ENCODE results near the gene IMP3.

DNA sequence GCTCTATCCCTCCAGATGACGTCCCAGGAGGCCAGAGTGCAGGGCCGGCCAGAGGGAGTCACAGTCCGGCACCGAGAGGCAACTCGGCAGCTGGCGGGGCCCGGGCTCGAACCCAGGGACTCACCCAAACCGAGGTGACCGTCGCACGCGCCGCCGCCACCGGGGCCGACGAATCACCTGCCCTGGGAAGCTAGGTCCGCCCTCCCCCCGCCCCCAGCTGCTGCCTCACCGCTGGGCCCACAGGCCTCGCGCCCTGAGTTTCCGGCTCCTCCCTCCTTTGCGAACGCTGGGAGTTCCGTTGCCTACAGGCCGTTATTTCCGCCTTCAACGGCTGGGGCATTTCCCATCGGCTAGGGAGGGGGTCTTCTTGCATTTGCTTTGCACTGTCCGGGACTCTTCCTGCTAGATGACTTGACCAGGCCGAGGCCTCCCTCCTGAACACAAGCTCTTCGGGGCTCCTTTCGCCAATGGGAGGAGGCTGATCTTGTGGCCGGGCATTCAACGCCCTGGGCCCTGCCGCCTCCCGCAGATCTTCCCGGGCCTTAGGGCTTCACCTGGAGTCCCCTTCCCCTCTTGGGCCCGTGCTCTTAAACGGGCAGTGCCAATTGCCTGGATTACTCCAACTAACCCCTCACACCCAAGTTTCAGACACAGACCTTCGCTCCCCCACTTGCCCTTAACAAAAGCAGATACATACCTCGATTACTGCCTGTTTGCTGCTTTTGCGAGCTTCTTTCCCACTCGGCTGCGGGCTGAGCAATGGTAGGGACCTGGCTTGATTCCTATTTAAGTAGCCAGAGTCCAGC lies 14.3 kb downstream of the IMP3 start, which contains the start of gene SNUPN:
- no peak for TF ChIP-seq EZH2 (IDR thresholded peaks at IDR 0.05; ENCODE audit: borderline replicate concordance, low read depth, low read length, severe bottlenecking)
- TF ChIP-seq, protein P1, sequence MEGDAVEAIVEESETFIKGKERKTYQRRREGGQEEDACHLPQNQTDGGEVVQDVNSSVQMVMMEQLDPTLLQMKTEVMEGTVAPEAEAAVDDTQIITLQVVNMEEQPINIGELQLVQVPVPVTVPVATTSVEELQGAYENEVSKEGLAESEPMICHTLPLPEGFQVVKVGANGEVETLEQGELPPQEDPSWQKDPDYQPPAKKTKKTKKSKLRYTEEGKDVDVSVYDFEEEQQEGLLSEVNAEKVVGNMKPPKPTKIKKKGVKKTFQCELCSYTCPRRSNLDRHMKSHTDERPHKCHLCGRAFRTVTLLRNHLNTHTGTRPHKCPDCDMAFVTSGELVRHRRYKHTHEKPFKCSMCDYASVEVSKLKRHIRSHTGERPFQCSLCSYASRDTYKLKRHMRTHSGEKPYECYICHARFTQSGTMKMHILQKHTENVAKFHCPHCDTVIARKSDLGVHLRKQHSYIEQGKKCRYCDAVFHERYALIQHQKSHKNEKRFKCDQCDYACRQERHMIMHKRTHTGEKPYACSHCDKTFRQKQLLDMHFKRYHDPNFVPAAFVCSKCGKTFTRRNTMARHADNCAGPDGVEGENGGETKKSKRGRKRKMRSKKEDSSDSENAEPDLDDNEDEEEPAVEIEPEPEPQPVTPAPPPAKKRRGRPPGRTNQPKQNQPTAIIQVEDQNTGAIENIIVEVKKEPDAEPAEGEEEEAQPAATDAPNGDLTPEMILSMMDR (IDR thresholded peaks at IDR 0.05; ENCODE audit: borderline replicate concordance, extremely low read depth, low read length, poor library complexity, severe bottlenecking): no peak
